ENCODE results near the gene NOP56. TPM values are rescaled to one million over a fixed set of nuclear protein-coding genes. Genes with fewer than 3 reads are reported as not detected.

The NOP56 gene
- total and polyA plus RNA-seq, 2 of the 4 experiments (the other 2 are of a cell fraction), result 189 to 231 TPM

GRCh38 chr20:2694519-2694918 lies 42.1 kb downstream of the NOP56 start:
- CTCF ChIA-PET, result interaction anchor here (0.6 kb wide), 1 partner anchor 160 kb away, joined by 3 read pairs; no protein-coding TSS in a partner anchor
- no TSS peak for BruUV-seq (replicated peaks)
- H3K79me1 ChIP-seq (ENCODE audit: low read depth in 1 of 2, low read length in 2 of 2), result no peaks in the 10 kb centered on the region
- no peak overlapping the region for H2BK15ac ChIP-seq (ENCODE audit: low read depth, low read length)
- H3K56ac ChIP-seq (ENCODE audit: extremely low read depth, insufficient read depth, low read length), result no peak overlapping the region
- no peak overlapping the region for H2AK9ac ChIP-seq (replicated peaks; ENCODE audit: low read depth, low read length, poor library complexity)
- no peaks in the 10 kb centered on the region for H3K9me3 ChIP-seq (ENCODE audit: control insufficient read depth, insufficient read depth, low read length)
- H3K27me3 ChIP-seq (ENCODE audit: control insufficient read depth, insufficient read depth, low read length), result peaks cover 64% of the 10 kb centered on the region
- no peak overlapping the region for H3K9ac ChIP-seq (ENCODE audit: low read depth, low read length)
- H2BK120ac ChIP-seq (ENCODE audit: low read depth, low read length), result no peak overlapping the region
- in situ Hi-C loops (cut with MboI; ENCODE audit: low sequenced_read_pairs), result no loop called here
- 0% methylated on average over 1 of the region's 13 CpGs; no CpG with 5 or more reads in 1 of the 2 experiments for WGBS, 2 experiments (ENCODE audit: extremely low coverage in 2 of 2, insufficient read length in 1 of 2)
- no peak overlapping the region for H2AFZ ChIP-seq (replicated peaks; ENCODE audit: low read length, poor library complexity)
- H3K27ac ChIP-seq (ENCODE audit: insufficient read depth, low read length), result no peak overlapping the region
- H3K4me3 ChIP-seq (ENCODE audit: insufficient read depth, low read depth, low read length), result no peak overlapping the region
- no peaks in the 10 kb centered on the region; the same call in 1 of the 2 replicates for H4K20me1 ChIP-seq (ENCODE audit: insufficient read depth, low read length)
- no peak overlapping the region for H3K14ac ChIP-seq (replicated peaks; ENCODE audit: low read depth, low read length)
- H4K8ac ChIP-seq (ENCODE audit: low read depth in 2 of 2, low read length in 2 of 2), result no peak overlapping the region
- H2AK5ac ChIP-seq (ENCODE audit: low read depth, low read length), result no peak overlapping the region
- intact Hi-C loops (cut with micrococcal nuclease), result loop anchor here (2.0 kb wide), 1 partner anchor 46 kb away; no protein-coding TSS in a partner anchor
- TF ChIP-seq MAFK (IDR thresholded peaks at IDR 0.05; ENCODE audit: low read depth, low read length) (no peak), FOS (IDR thresholded peaks at IDR 0.05; ENCODE audit: low read depth, low read length) (no peak), MAZ (IDR thresholded peaks at IDR 0.05; ENCODE audit: borderline replicate concordance, low read depth, low read length) (no peak), MXI1 (IDR thresholded peaks at IDR 0.05; ENCODE audit: borderline replicate concordance, low read depth, low read length) (no peak), RAD21 (IDR thresholded peaks at IDR 0.05; ENCODE audit: low read length) (no peak), POLR2A (IDR thresholded peaks at IDR 0.05; ENCODE audit: low read depth, low read length) (no peak), RFX5 (IDR thresholded peaks at IDR 0.05; ENCODE audit: low read depth, low read length) (no peak), RCOR1 (IDR thresholded peaks at IDR 0.05; ENCODE audit: insufficient replicate concordance, low read length) (no peak), NFE2L2 (IDR thresholded peaks at IDR 0.05; ENCODE audit: low read depth, low read length) (no peak), SMC3 (IDR thresholded peaks at IDR 0.05; ENCODE audit: low read depth, low read length) (no peak), CEBPB (IDR thresholded peaks at IDR 0.05; ENCODE audit: low read depth, low read length) (no peak), CHD1 (IDR thresholded peaks at IDR 0.05; ENCODE audit: low read depth, low read length) (no peak), BHLHE40 (IDR thresholded peaks at IDR 0.05; ENCODE audit: low read depth, low read length) (no peak)
- TF ChIP-seq, protein P1, sequence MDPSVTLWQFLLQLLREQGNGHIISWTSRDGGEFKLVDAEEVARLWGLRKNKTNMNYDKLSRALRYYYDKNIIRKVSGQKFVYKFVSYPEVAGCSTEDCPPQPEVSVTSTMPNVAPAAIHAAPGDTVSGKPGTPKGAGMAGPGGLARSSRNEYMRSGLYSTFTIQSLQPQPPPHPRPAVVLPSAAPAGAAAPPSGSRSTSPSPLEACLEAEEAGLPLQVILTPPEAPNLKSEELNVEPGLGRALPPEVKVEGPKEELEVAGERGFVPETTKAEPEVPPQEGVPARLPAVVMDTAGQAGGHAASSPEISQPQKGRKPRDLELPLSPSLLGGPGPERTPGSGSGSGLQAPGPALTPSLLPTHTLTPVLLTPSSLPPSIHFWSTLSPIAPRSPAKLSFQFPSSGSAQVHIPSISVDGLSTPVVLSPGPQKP (IDR thresholded peaks at IDR 0.05; ENCODE audit: borderline replicate concordance, low read depth, low read length), result no peak
- no peaks in the 10 kb centered on the region for H3K36me3 ChIP-seq (ENCODE audit: control insufficient read depth, insufficient read depth, low read length)
- H3K23ac ChIP-seq (ENCODE audit: low read depth, low read length), result no peak overlapping the region
- no peak overlapping the region for H3K4ac ChIP-seq (ENCODE audit: low read depth, low read length)
- no peak overlapping the region for H2BK5ac ChIP-seq (ENCODE audit: low read depth, low read length, poor library complexity, severe bottlenecking)
- no peak overlapping the region for H2BK20ac ChIP-seq (ENCODE audit: low read depth, low read length)
- no peak overlapping the region for H4K5ac ChIP-seq (ENCODE audit: low read depth, low read length)
- no peak overlapping the region for H4K91ac ChIP-seq (ENCODE audit: insufficient read depth, low read depth, low read length)
- no peak overlapping the region for H3K18ac ChIP-seq (ENCODE audit: low read depth, low read length)
- dilution Hi-C loops (cut with HindIII; ENCODE audit: low sequenced_read_pairs, unreplicated experiment), result no loop called here
- POLR2A ChIA-PET (ENCODE audit: unreplicated experiment), result no interaction called here
- ATAC-seq (ENCODE audit: low read depth) (no peak), DNase-seq (no peak)
- no peak overlapping the region for H3K4me2 ChIP-seq (ENCODE audit: low read depth, low read length)
- no peaks in the 10 kb centered on the region for H3K4me1 ChIP-seq (ENCODE audit: control insufficient read depth, insufficient read depth, low read length)
- no peaks in the 10 kb centered on the region; the same call in 1 of the 2 replicates for H3K9me1 ChIP-seq (ENCODE audit: insufficient read depth, low read length)
